AG04449 (cell line): ENCODE data around the gene TMEM258.

ENCODE experiments used
- CTCF ChIA-PET: fragments of 350-600 bp; formaldehyde crosslinking; extraction: SDS; loops from one replicate; lab custom pipeline; 2021; ENCODE audit warnings: antibody characterized with exemption; lab: Yijun Ruan, JAX
- POLR2A ChIA-PET: fragments of 400-600, 350-600 bp; formaldehyde crosslinking; extraction: SDS; loops from one replicate; lab custom pipeline; 2020; ENCODE audit warnings: antibody characterized with exemption, inconsistent platforms; lab: Yijun Ruan, JAX
- DNase-seq: peaks from one replicate; pipeline ENCODE4 v3.0.0-alpha.2; 2010; ENCODE audit warnings: low read depth, low spot score
- H3K4me3 ChIP-seq: 2 replicates; pipeline ENCODE4 v1.5.1; 2011; ENCODE audit warnings: low read depth, mild to moderate bottlenecking, control low read depth, low read length
- CTCF ChIP-seq: IDR thresholded peaks from one replicate; pipeline ENCODE4 v1.5.1; 2011; ENCODE audit warnings: mild to moderate bottlenecking, moderate library complexity, low read length, control low read depth, inconsistent platforms; ENCODE audit not compliant: insufficient read depth; ENCODE audit errors: missing control alignments

The TMEM258 gene

GRCh38 chr11:61791737-61792309, 576 bp downstream of the TMEM258 start:
- H3K4me3 ChIP-seq, result peak overlapping the region; percentile 98
- ChIA-PET CTCF (interaction anchor here (0.8 to 14.8 kb wide), 9 partner anchors 9 to 318 kb away, joined by 3 to 297 read pairs (median 92); partner anchors contain the start of gene BEST1), POLR2A (interaction anchor here (1.1 to 2.3 kb wide), 2 partner anchors 24 to 44 kb away, joined by 3 to 10 read pairs; no protein-coding TSS in a partner anchor)
- peak; percentile 42 for DNase-seq
- no peak for TF ChIP-seq CTCF

- H3K4me3 ChIP-seq, result no peak overlapping the region
- POLR2A ChIA-PET, result no interaction called here
- CTCF ChIA-PET, result interaction anchor here (0.7 to 14.8 kb wide), 16 partner anchors 8 to 523 kb away, joined by 3 to 297 read pairs (median 6); partner anchors contain the start of gene BEST1
- peak; percentile 53 for TF ChIP-seq CTCF
- no peak for DNase-seq
Observed at GRCh38 chr11:61787928-61788491, 4.4 kb downstream of the TMEM258 start.

- CTCF ChIA-PET, result interaction anchor here (1.0 to 14.8 kb wide), 9 partner anchors 7 to 324 kb away, joined by 3 to 297 read pairs (median 9); no protein-coding TSS in a partner anchor
Observed at GRCh38 chr11:61785837-61786402, 6.5 kb downstream of the TMEM258 start.

GRCh38 chr11:61784506-61784805, 7.9 kb downstream of the TMEM258 start:
- no peak overlapping the region for H3K4me3 ChIP-seq
- TF ChIP-seq CTCF, result no peak
- ChIA-PET POLR2A (no interaction called here), CTCF (interaction anchor here (1.1 to 11.5 kb wide), 6 partner anchors 13 to 51 kb away, joined by 3 to 151 read pairs (median 4); no protein-coding TSS in a partner anchor)
- no peak for DNase-seq

More at GRCh38 chr11:61785837-61786402, 6.5 kb downstream of the TMEM258 start:
- no peak overlapping the region for H3K4me3 ChIP-seq
- TF ChIP-seq CTCF, result no peak
- DNase-seq, result no peak
- POLR2A ChIA-PET, result no interaction called here

GRCh38 chr11:61783717-61784505, 8.5 kb downstream of the TMEM258 start:
- H3K4me3 ChIP-seq, result no peak overlapping the region
- CTCF ChIA-PET, result interaction anchor here (1.1 to 11.5 kb wide), 7 partner anchors 6 to 50 kb away, joined by 3 to 151 read pairs (median 5); partner anchors contain the start of genes FEN1 and TMEM258
- POLR2A ChIA-PET, result no interaction called here
- DNase-seq, result no peak
- no peak for TF ChIP-seq CTCF

- CTCF ChIA-PET, result interaction anchor here (0.7 to 9.2 kb wide), 10 partner anchors 7 to 64 kb away, joined by 3 to 92 read pairs (median 4); partner anchors contain the start of genes FADS1, FEN1 and TMEM258
- TF ChIP-seq CTCF, result no peak
- DNase-seq, result no peak
- H3K4me3 ChIP-seq, result no peak overlapping the region
- POLR2A ChIA-PET, result no interaction called here
Observed at GRCh38 chr11:61782841-61783240, 9.6 kb downstream of the TMEM258 start.
